ENCODE measurements around the gene PTPN14.

DNA sequence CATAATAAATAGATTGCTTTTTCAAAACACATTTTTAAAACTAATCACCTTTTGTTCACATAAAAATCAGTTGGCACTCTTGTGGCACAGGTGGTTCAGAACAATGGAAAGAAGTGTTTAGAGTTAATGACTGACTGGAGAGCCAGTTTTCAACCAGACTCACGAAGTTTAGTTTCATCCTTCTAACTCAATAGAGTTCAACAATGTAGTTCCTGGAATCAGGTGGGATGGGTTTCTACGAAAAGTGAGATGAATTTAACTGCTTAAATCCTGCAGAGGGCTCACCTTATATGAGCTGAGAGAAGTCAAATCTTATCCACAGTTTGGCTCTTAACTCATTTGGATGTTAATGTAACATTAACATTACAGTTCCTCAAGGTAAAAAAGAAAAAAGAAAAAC is 153.9 kb downstream of the PTPN14 start:
- no peak for TF ChIP-seq POLR2A (IDR thresholded peaks at IDR 0.05)
- TF ChIP-seq, protein P1, sequence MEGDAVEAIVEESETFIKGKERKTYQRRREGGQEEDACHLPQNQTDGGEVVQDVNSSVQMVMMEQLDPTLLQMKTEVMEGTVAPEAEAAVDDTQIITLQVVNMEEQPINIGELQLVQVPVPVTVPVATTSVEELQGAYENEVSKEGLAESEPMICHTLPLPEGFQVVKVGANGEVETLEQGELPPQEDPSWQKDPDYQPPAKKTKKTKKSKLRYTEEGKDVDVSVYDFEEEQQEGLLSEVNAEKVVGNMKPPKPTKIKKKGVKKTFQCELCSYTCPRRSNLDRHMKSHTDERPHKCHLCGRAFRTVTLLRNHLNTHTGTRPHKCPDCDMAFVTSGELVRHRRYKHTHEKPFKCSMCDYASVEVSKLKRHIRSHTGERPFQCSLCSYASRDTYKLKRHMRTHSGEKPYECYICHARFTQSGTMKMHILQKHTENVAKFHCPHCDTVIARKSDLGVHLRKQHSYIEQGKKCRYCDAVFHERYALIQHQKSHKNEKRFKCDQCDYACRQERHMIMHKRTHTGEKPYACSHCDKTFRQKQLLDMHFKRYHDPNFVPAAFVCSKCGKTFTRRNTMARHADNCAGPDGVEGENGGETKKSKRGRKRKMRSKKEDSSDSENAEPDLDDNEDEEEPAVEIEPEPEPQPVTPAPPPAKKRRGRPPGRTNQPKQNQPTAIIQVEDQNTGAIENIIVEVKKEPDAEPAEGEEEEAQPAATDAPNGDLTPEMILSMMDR (IDR thresholded peaks at IDR 0.05 in 4 of 5, conservative IDR thresholded peaks at IDR 0.05 in 1 of 5) = no peak
